ENCODE data around the gene RBL2. TPM values are rescaled to one million over a fixed set of nuclear protein-coding genes. Genes with fewer than 3 reads are reported as not detected.

Gene RBL2
- polyA plus RNA-seq, 1 experiment: 37.7 TPM

DNA sequence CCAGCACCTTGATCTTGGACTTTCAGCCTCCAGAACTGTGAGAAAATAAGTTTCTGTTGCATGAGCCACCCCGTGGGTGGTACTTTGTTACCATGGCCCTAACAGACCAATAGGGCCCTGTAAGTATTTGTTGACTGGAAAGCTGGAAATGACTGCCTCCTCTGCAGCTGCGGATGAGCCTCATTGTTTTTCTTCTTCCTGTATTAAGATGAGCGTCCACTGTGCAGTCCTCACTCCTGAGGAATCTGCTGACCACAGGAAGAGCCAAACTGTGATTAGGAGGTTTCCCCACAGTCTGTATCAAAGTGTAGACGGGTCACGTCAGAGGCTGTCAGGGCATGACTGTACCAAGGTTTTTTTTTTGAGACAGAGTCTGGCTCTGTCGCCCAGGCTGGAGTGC is 81.0 kb downstream of the RBL2 start:
- no peak overlapping the region for H3K4me3 ChIP-seq (ENCODE audit: low read depth, low read length)
- ChIA-PET POLR2A (no interaction called here), CTCF (no interaction called here)
- no peaks in the 10 kb centered on the region for H3K27me3 ChIP-seq (ENCODE audit: control insufficient read depth, insufficient read depth, low read length)
- TF ChIP-seq, protein P1, sequence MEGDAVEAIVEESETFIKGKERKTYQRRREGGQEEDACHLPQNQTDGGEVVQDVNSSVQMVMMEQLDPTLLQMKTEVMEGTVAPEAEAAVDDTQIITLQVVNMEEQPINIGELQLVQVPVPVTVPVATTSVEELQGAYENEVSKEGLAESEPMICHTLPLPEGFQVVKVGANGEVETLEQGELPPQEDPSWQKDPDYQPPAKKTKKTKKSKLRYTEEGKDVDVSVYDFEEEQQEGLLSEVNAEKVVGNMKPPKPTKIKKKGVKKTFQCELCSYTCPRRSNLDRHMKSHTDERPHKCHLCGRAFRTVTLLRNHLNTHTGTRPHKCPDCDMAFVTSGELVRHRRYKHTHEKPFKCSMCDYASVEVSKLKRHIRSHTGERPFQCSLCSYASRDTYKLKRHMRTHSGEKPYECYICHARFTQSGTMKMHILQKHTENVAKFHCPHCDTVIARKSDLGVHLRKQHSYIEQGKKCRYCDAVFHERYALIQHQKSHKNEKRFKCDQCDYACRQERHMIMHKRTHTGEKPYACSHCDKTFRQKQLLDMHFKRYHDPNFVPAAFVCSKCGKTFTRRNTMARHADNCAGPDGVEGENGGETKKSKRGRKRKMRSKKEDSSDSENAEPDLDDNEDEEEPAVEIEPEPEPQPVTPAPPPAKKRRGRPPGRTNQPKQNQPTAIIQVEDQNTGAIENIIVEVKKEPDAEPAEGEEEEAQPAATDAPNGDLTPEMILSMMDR (IDR thresholded peaks at IDR 0.05; ENCODE audit: insufficient read depth, low read depth, low read length): no peak
- no peaks in the 10 kb centered on the region for H3K36me3 ChIP-seq (ENCODE audit: control insufficient read depth, insufficient read depth, low read length)
- DNase-seq (ENCODE audit: low read depth): no peak

DNA sequence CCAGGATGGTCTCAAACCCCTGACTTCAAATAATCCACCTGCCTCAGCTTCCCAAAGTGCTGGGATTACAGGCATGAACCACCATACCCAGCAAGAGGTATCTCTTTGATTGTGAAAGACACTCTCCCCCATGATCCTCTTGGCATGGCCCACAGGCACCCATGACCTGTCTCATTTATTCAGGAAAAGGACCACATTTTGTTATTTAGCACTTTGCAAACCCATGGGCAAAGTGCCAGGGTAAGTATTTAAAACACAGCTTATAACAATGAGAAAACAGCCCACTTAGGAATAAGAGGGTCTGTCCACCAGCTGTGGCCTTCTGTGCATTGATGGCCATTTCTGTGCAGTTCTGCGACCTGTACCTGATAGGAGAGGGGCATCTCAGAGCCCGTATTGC is 81.5 kb downstream of the RBL2 start:
- TF ChIP-seq, protein P1 (IDR thresholded peaks at IDR 0.05; ENCODE audit: insufficient read depth, low read depth, low read length): no peak
- H3K36me3 ChIP-seq (ENCODE audit: control insufficient read depth, insufficient read depth, low read length): no peaks in the 10 kb centered on the region
- ChIA-PET POLR2A (no interaction called here), CTCF (no interaction called here)
- no peak overlapping the region for H3K4me3 ChIP-seq (ENCODE audit: low read depth, low read length)
- H3K27me3 ChIP-seq (ENCODE audit: control insufficient read depth, insufficient read depth, low read length): no peaks in the 10 kb centered on the region
- DNase-seq (ENCODE audit: low read depth): no peak

DNA sequence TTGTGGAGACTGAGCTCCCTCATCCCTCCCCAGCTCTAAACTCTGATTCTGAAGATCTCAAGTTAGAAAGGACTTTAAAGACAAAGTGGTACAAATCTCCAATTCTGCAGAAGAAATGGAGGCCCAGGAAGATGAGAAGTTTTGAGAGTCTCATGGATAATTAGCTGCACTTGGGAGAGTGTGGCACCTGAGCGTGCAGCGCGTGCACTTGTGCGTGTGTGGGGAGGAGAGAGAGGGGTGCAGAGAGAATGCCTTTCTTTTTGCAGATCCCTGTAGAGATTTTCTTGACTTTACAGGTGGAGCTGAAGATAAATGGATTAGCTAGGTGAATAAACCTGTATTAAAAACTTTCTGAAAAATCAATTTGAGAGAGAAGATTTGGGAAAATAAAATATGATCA is 83.6 kb downstream of the RBL2 start:
- ChIA-PET POLR2A (no interaction called here), CTCF (no interaction called here)
- Histone ChIP-seq H3K27me3 (ENCODE audit: control insufficient read depth, insufficient read depth, low read length) (no peaks in the 10 kb centered on the region), H3K36me3 (ENCODE audit: control insufficient read depth, insufficient read depth, low read length) (no peaks in the 10 kb centered on the region), H3K4me3 (ENCODE audit: low read depth, low read length) (no peak overlapping the region)
- TF ChIP-seq, protein P1 (IDR thresholded peaks at IDR 0.05; ENCODE audit: insufficient read depth, low read depth, low read length): no peak
- no peak for DNase-seq (ENCODE audit: low read depth)

DNA sequence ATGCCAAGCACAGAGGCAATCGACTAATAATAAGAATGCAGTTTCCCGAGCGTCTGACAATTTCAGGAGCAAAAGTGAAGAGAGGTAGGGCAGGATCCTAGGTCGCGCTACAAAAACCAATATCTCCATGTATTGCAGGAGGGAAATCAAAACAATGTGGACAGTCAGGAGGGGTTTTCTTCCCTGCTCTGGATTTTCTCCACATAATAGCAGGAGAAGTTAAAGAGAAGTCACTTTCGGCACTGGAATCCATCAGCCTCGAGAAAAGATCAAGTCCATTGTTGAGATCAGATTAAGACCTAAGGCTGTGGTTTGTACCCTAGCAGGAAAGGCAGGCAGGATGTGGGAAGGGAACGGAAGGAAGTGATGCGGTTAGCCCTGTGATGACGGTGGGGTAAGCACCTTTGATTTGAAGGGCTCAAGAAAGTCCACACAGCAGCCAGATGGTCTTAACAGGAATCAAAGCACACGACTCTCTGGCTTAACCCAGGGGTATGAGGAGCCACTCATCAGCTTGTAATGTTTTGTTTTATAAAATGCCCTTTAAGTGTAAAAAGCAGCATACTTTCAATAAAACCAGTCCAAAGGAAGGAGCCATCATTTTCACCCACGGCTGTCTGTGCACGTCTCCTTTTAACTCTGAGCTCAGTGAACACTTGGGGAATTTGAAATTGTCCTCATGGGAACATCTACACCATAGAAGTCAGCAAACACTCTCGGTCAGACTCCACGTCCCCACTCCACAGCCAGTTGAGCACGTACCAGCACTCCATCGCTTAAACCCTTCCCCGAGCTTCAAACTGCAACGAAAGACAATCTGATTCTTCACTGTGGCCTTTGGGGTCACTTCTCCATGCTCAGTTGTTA is 84.5 kb downstream of the RBL2 start:
- ChIA-PET POLR2A (no interaction called here), CTCF (interaction anchor here (3.5 kb wide), 1 partner anchor 9 kb away, joined by 20 read pairs; no protein-coding TSS in a partner anchor)
- TF ChIP-seq, protein P1 (IDR thresholded peaks at IDR 0.05; ENCODE audit: insufficient read depth, low read depth, low read length): no peak
- Histone ChIP-seq H3K4me3 (ENCODE audit: low read depth, low read length) (no peak overlapping the region), H3K36me3 (ENCODE audit: control insufficient read depth, insufficient read depth, low read length) (no peaks in the 10 kb centered on the region), H3K27me3 (ENCODE audit: control insufficient read depth, insufficient read depth, low read length) (no peaks in the 10 kb centered on the region)
- no peak for DNase-seq (ENCODE audit: low read depth)

DNA sequence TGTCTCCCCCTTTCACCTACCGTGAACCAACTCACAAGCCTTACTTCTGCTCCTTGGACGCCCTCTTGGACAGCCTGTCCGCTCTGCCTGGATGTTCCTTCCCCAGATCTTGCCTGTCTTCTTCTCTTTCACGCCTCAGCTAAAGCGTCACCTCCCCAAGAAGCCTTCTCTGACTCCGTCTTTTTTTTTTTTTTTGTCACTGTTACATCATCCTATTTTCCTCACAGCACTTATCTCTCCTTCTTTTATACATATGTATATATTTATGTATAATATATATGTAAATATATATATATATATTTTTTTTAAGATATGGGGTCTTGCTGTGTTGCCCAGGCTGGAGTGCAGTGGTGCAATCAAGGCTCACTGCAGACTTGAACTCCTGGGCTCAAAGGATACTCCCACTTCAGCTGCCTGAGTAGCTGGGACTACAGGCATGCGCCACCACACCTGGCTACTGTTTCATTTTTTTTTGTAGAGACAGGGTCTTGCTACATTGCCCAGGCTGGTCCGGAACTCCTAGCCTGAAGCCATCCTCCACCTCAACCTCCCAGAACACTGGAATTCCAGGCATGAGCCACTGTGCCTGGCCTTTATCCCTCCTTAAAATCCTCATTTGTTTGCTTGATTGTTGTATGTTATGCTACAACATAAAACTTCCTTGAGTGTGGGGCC is 85.3 kb downstream of the RBL2 start:
- ChIA-PET CTCF (interaction anchor here (3.5 kb wide), 1 partner anchor 9 kb away, joined by 20 read pairs; no protein-coding TSS in a partner anchor), POLR2A (no interaction called here)
- Histone ChIP-seq H3K4me3 (ENCODE audit: low read depth, low read length) (no peak overlapping the region), H3K27me3 (ENCODE audit: control insufficient read depth, insufficient read depth, low read length) (no peaks in the 10 kb centered on the region), H3K36me3 (ENCODE audit: control insufficient read depth, insufficient read depth, low read length) (no peaks in the 10 kb centered on the region)
- TF ChIP-seq, protein P1 (IDR thresholded peaks at IDR 0.05; ENCODE audit: insufficient read depth, low read depth, low read length): no peak
- DNase-seq (ENCODE audit: low read depth): no peak

Data from BJ (cell line).